Neural cell (in vitro differentiated cells): ENCODE results near the gene PNPLA1. TPM values are rescaled to one million over a fixed set of nuclear protein-coding genes. Genes with fewer than 3 reads are reported as not detected.

ENCODE experiments used
- H2AFZ ChIP-seq: fragments of 200-600, 300-800 bp; sonication (generic), shearing (Covaris generic); 2 replicates; pipeline ENCODE4 v1.6.0; 2014; ENCODE audit warnings: low read depth, mild to moderate bottlenecking, antibody characterized with exemption, low read length, moderate library complexity
- H3F3A ChIP-seq: fragments of 200-600 bp; shearing (Covaris generic); 2 replicates; pipeline ENCODE4 v1.6.1; 2016; ENCODE audit warnings: mild to moderate bottlenecking, moderate library complexity, mixed read lengths, antibody characterized with exemption, low read length; ENCODE audit not compliant: insufficient read depth, poor library complexity, severe bottlenecking
- H3K27ac ChIP-seq: fragments of 200-600, 300-800 bp; sonication (generic), shearing (Covaris generic); 2 replicates; pipeline ENCODE4 v1.5.1; 2014; ENCODE audit warnings: mild to moderate bottlenecking, low read length, moderate library complexity
- H3K27me3 ChIP-seq: fragments of 300-800, 200-600 bp; sonication (generic), shearing (Covaris generic); 2 replicates; pipeline ENCODE4 v1.6.0; 2014; ENCODE audit warnings: mild to moderate bottlenecking, low read depth, low read length, moderate library complexity; ENCODE audit not compliant: insufficient read depth
- H3K36me3 ChIP-seq: fragments of 300-800, 200-600 bp; sonication (generic), shearing (Covaris generic); 2 replicates; pipeline ENCODE4 v1.5.1; 2014; ENCODE audit warnings: mild to moderate bottlenecking, antibody characterized with exemption, low read length, moderate library complexity; ENCODE audit not compliant: insufficient read depth
- H3K4me2 ChIP-seq: fragments of 300-800, 200-600 bp; sonication (generic), shearing (Covaris generic); 2 replicates; pipeline ENCODE4 v1.6.0; 2014; ENCODE audit warnings: mild to moderate bottlenecking, low read length
- H3K4me3 ChIP-seq: fragments of 300-800, 200-600 bp; sonication (generic), shearing (Covaris generic); 2 replicates; pipeline ENCODE4 v1.5.1; 2014; ENCODE audit warnings: mild to moderate bottlenecking, low read length, moderate library complexity
- H3K79me2 ChIP-seq: fragments of 200-600 bp; shearing (Covaris generic); replicated peaks from 2 replicates; pipeline ENCODE4 v1.6.0; 2014; ENCODE audit warnings: mild to moderate bottlenecking, low read length, moderate library complexity; ENCODE audit not compliant: insufficient read depth
- H3K9ac ChIP-seq: fragments of 300-800, 200-600 bp; sonication (generic), shearing (Covaris generic); 2 replicates; pipeline ENCODE4 v1.6.1; 2016; ENCODE audit warnings: mild to moderate bottlenecking, low read length, mixed read lengths
- H3K9me2 ChIP-seq: fragments of 200-600 bp; shearing (Covaris generic); 2 replicates; pipeline ENCODE4 v1.6.1; 2016; ENCODE audit warnings: mild to moderate bottlenecking, low read length, mixed read lengths; ENCODE audit not compliant: insufficient read depth
- H3K9me3 ChIP-seq: fragments of 200-600, 300-800 bp; sonication (generic), shearing (Covaris generic); 2 replicates; pipeline ENCODE4 v1.6.1; 2016; ENCODE audit warnings: mild to moderate bottlenecking, mixed run types, low read length, moderate library complexity, mixed read lengths
- H4K20me1 ChIP-seq: fragments of 200-600 bp; shearing (Covaris generic); 2 replicates; pipeline ENCODE4 v1.6.1; 2016; ENCODE audit warnings: mild to moderate bottlenecking, mixed run types; ENCODE audit not compliant: insufficient read depth
- EP300 ChIP-seq: fragments of 450-650 bp; conservative IDR thresholded peaks from 2 replicates; pipeline ENCODE4 v1.6.1; 2014; ENCODE audit warnings: antibody characterized with exemption, mild to moderate bottlenecking, moderate library complexity; ENCODE audit not compliant: poor library complexity, severe bottlenecking
- EZH2 ChIP-seq: fragments of 200-600, 300-800 bp; shearing (Covaris generic), sonication (generic); IDR thresholded peaks from 2 replicates; pipeline ENCODE4 v1.6.1; 2014; ENCODE audit warnings: antibody characterized with exemption, low read length, borderline replicate concordance, mild to moderate bottlenecking; ENCODE audit not compliant: insufficient read depth, poor library complexity, severe bottlenecking
- MXI1 ChIP-seq: fragments of 450-650 bp; conservative IDR thresholded peaks from 2 replicates; pipeline ENCODE4 v1.6.1; 2014; ENCODE audit warnings: antibody characterized with exemption, mild to moderate bottlenecking; ENCODE audit not compliant: poor library complexity, severe bottlenecking
- POLR2AphosphoS5 ChIP-seq: IDR thresholded peaks from 2 replicates; pipeline ENCODE4 v1.6.1; 2012
- RAD21 ChIP-seq: fragments of 450-650 bp; conservative IDR thresholded peaks from 2 replicates; pipeline ENCODE4 v1.6.1; 2014; ENCODE audit warnings: antibody characterized with exemption, mild to moderate bottlenecking, moderate library complexity
- REST ChIP-seq: IDR thresholded peaks from 2 replicates; pipeline ENCODE4 v1.6.1; 2012; ENCODE audit warnings: borderline replicate concordance
- SMC3 ChIP-seq: fragments of 450-650 bp; conservative IDR thresholded peaks from 2 replicates; pipeline ENCODE4 v1.6.1; 2014; ENCODE audit warnings: antibody characterized with exemption, mild to moderate bottlenecking, moderate library complexity; ENCODE audit not compliant: poor library complexity
- TAF1 ChIP-seq: IDR thresholded peaks from 2 replicates; pipeline ENCODE4 v1.6.1; 2012; ENCODE audit warnings: low read depth
- polyA plus RNA-seq: library from polyadenylated mRNA; depleted of rRNA; stranded (reverse); fragments of >200 nt; gene quantifications from 2 replicates; pipeline ENCODE4 v1.2.3, GENCODE V29; 2014
- TF ChIP-seq, protein P1 (sequence below): fragments of 450-650 bp; IDR thresholded peaks from 2 replicates; pipeline ENCODE4 v1.5.1; 2014; ENCODE audit warnings: antibody characterized with exemption, mild to moderate bottlenecking, moderate library complexity; ENCODE audit not compliant: poor library complexity, severe bottlenecking

The PNPLA1 gene
- polyA plus RNA-seq, 1 donor from 2014 or later, result not detected

DNA sequence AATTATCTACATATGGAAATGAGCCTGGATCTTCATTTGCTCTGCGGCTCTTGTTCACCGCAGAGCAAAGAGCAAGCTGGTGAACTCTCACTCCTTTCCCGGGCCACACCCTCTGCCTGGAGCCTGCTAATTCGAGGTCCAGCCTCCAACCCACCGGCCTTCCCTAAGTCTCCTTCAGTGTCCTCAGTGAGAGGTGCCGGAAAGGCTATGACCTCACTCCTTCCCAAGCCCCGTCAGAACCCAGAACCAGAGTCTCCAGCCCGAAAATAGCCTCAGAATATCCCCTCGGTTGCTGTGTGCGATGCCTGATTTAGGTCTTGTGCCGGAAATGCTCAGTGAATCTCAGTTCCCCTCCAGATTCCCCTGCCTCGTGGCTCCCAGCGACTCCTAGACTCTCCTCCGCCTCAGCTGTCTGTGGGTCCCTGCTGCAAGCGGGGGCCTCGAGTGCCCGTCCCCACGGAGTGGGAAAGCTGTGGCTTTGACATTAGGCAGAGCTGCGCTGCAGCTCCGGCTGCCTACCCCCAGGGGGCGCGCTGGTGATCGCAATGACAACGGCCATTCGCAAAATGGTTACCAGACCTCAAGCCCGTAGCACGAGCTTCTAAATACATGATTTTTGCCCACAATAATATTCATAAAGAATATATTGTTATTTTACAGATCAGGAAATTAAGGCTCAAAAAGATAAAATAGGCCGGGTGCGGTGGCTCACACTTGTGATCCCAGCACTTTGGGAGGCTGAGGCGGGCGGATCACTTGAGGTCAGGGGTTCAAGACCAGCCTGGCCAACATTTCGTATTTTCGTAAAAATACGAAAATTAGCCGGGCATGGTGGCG, 71.0 kb downstream of the PNPLA1 start:
- no peak overlapping the region for H2AFZ ChIP-seq
- no peaks in the 10 kb centered on the region for H3K27me3 ChIP-seq
- H3K9me3 ChIP-seq, result no peaks in the 10 kb centered on the region
- no peak overlapping the region for H3K9ac ChIP-seq
- H4K20me1 ChIP-seq, result no peaks in the 10 kb centered on the region
- no peaks in the 10 kb centered on the region for H3F3A ChIP-seq
- no peak overlapping the region for H3K4me2 ChIP-seq
- no peak overlapping the region for H3K27ac ChIP-seq
- TF ChIP-seq, protein P1, sequence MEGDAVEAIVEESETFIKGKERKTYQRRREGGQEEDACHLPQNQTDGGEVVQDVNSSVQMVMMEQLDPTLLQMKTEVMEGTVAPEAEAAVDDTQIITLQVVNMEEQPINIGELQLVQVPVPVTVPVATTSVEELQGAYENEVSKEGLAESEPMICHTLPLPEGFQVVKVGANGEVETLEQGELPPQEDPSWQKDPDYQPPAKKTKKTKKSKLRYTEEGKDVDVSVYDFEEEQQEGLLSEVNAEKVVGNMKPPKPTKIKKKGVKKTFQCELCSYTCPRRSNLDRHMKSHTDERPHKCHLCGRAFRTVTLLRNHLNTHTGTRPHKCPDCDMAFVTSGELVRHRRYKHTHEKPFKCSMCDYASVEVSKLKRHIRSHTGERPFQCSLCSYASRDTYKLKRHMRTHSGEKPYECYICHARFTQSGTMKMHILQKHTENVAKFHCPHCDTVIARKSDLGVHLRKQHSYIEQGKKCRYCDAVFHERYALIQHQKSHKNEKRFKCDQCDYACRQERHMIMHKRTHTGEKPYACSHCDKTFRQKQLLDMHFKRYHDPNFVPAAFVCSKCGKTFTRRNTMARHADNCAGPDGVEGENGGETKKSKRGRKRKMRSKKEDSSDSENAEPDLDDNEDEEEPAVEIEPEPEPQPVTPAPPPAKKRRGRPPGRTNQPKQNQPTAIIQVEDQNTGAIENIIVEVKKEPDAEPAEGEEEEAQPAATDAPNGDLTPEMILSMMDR, result peak; percentile 64
- no peak for TF ChIP-seq POLR2AphosphoS5
- TF ChIP-seq SMC3, result peak; percentile 20
- H3K4me3 ChIP-seq, result no peak overlapping the region
- no peaks in the 10 kb centered on the region for H3K36me3 ChIP-seq
- no peaks in the 10 kb centered on the region for H3K9me2 ChIP-seq
- H3K79me2 ChIP-seq, result no peaks in the 10 kb centered on the region

DNA sequence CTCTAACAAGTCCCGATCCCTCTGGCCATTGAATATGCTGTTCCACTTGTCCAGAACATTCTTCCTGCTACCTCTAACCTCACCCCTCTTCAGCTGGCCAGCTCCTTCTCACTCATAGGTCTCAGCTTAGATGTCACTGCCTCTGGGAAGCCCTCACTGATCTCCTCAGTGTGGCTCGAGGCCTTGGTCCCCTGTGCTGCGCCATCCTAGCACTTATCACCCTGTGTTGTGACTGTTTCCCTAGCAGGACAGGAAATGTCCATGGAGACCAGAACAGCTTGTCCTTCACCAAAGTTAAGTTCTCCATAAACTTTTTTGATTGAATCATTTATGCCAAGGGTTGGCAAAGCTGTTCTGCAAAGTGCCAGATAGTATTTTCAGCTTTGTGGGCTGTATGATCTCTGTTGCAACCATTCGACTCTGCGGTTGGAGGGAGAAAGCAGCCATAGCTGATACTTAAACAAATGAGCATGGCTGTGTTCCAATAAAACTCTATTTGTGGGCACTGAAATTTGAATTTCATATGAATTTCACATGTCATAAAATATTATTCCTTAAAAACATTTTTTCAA, 73.3 kb downstream of the PNPLA1 start:
- no peaks in the 10 kb centered on the region for H3K9me3 ChIP-seq
- no peaks in the 10 kb centered on the region for H3K79me2 ChIP-seq
- no peak overlapping the region for H3K4me3 ChIP-seq
- H4K20me1 ChIP-seq, result no peaks in the 10 kb centered on the region
- no peaks in the 10 kb centered on the region for H3K36me3 ChIP-seq
- no peak for TF ChIP-seq REST
- TF ChIP-seq SMC3, result no peak
- TF ChIP-seq RAD21, result no peak
- TF ChIP-seq, protein P1, result no peak
- no peak for TF ChIP-seq TAF1
- no peak for TF ChIP-seq EP300
- TF ChIP-seq POLR2AphosphoS5, result no peak
- TF ChIP-seq MXI1, result no peak
- TF ChIP-seq EZH2, result no peak
- no peak overlapping the region for H3K4me2 ChIP-seq
- no peak overlapping the region for H2AFZ ChIP-seq
- no peaks in the 10 kb centered on the region for H3F3A ChIP-seq
- H3K9me2 ChIP-seq, result no peaks in the 10 kb centered on the region
- no peak overlapping the region for H3K27ac ChIP-seq
- H3K9ac ChIP-seq, result no peak overlapping the region
- H3K27me3 ChIP-seq, result no peaks in the 10 kb centered on the region
